CD14-positive monocyte (primary cell): Measurements from ENCODE around the gene BOD1L2. TPM values are rescaled to one million over a fixed set of nuclear protein-coding genes. Genes with fewer than 3 reads are reported as not detected.

Experiments used
- DNase-seq, 3 donors: peaks; one replicate each; pipeline ENCODE4 v3.0.0-alpha.2; 2011 to 2022
- H2AFZ ChIP-seq: 2 replicates; pipeline ENCODE4 v1.6.0; 2012; ENCODE audit warnings: mild to moderate bottlenecking, low read depth, low read length, inconsistent platforms; ENCODE audit not compliant: insufficient read depth, poor library complexity, severe bottlenecking
- H3K27ac ChIP-seq, 2 donors: 1 replicate in 1 of 2; 2 replicates in 1 of 2; pipeline ENCODE4 v1.5.1; 2012 to 2013; ENCODE audit warnings: low read length in 2 of 2, control low read depth in 1 of 2, inconsistent platforms in 1 of 2, low read depth in 1 of 2, mild to moderate bottlenecking in 1 of 2
- H3K27me3 ChIP-seq, 2 donors: one replicate each; pipeline versions ENCODE4 v1.6.0 to v1.6.1; 2011 to 2013; ENCODE audit warnings: low read length in 2 of 2; ENCODE audit not compliant: control insufficient read depth in 2 of 2, insufficient read depth in 2 of 2
- H3K36me3 ChIP-seq, 2 donors: replicated peaks in 1 of 2; 1 replicate in 1 of 2; 2 replicates in 1 of 2; pipeline versions ENCODE4 v1.5.1 to v1.6.1; 2012 to 2013; ENCODE audit warnings: low read length in 2 of 2, control low read depth in 1 of 2, inconsistent platforms in 1 of 2, mild to moderate bottlenecking in 1 of 2; ENCODE audit not compliant: insufficient read depth in 2 of 2, control insufficient read depth in 1 of 2
- H3K4me1 ChIP-seq, 2 donors: 1 replicate in 1 of 2; 2 replicates in 1 of 2; pipeline versions ENCODE4 v1.5.1 to v1.6.1; 2012 to 2013; ENCODE audit warnings: low read length in 2 of 2, control low read depth in 1 of 2, inconsistent platforms in 1 of 2, mild to moderate bottlenecking in 1 of 2, moderate library complexity in 1 of 2; ENCODE audit not compliant: insufficient read depth in 2 of 2, control insufficient read depth in 1 of 2
- H3K4me2 ChIP-seq: replicated peaks from 2 replicates; pipeline ENCODE3; 2012; ENCODE audit warnings: low read length, moderate library complexity, mild to moderate bottlenecking; ENCODE audit not compliant: poor library complexity, severe bottlenecking; ENCODE audit errors: extremely low read depth
- H3K4me3 ChIP-seq, 3 experiments: fragments of 200-600 bp in 1 of 3; sonication (generic) in 1 of 3; replicated peaks in 1 of 3; 1 replicate in 2 of 3; 2 replicates in 1 of 3; pipeline ENCODE4 v1.5.1; 2011 to 2013; ENCODE audit warnings: low read length in 3 of 3, mild to moderate bottlenecking in 3 of 3, control low read depth in 2 of 3, low read depth in 2 of 3, inconsistent platforms in 1 of 3, moderate library complexity in 1 of 3
- H3K79me2 ChIP-seq: 2 replicates; pipeline ENCODE4 v1.6.0; 2012; ENCODE audit warnings: mild to moderate bottlenecking, control low read depth, inconsistent platforms, low read length, moderate library complexity; ENCODE audit not compliant: insufficient read depth
- H3K9ac ChIP-seq: 2 replicates; pipeline ENCODE4 v1.6.0; 2017; ENCODE audit warnings: low read length, mild to moderate bottlenecking; ENCODE audit not compliant: insufficient read depth, poor library complexity, severe bottlenecking
- H3K9me3 ChIP-seq, 2 donors: replicated peaks in 1 of 2; 1 replicate in 1 of 2; 2 replicates in 1 of 2; pipeline versions ENCODE4 v1.5.1 to v1.6.1; 2012 to 2013; ENCODE audit warnings: low read length in 2 of 2, control low read depth in 1 of 2; ENCODE audit not compliant: control insufficient read depth in 1 of 2, insufficient read depth in 1 of 2
- H4K20me1 ChIP-seq: 2 replicates; pipeline ENCODE4 v1.6.0; 2012; ENCODE audit warnings: mild to moderate bottlenecking, low read length, control low read depth, moderate library complexity; ENCODE audit not compliant: insufficient read depth
- H3K27ac Mint-ChIP-seq, 7 donors: one replicate each; pipeline ENCODE4 v1.8.0; 2020; ENCODE audit warnings: mild to moderate bottlenecking in 7 of 7, mixed read lengths in 7 of 7, moderate library complexity in 6 of 7, inconsistent platforms in 2 of 7
- H3K27me3 Mint-ChIP-seq, 3 donors: one replicate each; pipeline ENCODE4 v1.8.0; 2021 to 2022; ENCODE audit warnings: low read depth in 3 of 3, mild to moderate bottlenecking in 3 of 3, mixed read lengths in 3 of 3, moderate library complexity in 3 of 3, inconsistent platforms in 1 of 3
- H3K36me3 Mint-ChIP-seq, 2 donors: one replicate each; pipeline ENCODE4 v1.8.0; 2020; ENCODE audit warnings: mixed read lengths in 2 of 2, inconsistent platforms in 1 of 2, mild to moderate bottlenecking in 1 of 2
- H3K4me1 Mint-ChIP-seq: one replicate; pipeline ENCODE4 v1.8.0; 2020; ENCODE audit warnings: mild to moderate bottlenecking, mixed read lengths
- H3K4me3 Mint-ChIP-seq, 2 donors: one replicate each; pipeline ENCODE4 v1.8.0; 2020; ENCODE audit warnings: mild to moderate bottlenecking in 2 of 2, mixed read lengths in 2 of 2, moderate library complexity in 1 of 2
- H3K9me3 Mint-ChIP-seq, 7 donors: one replicate each; pipeline ENCODE4 v1.8.0; 2020 to 2022; ENCODE audit warnings: mixed read lengths in 7 of 7, mild to moderate bottlenecking in 6 of 7, moderate library complexity in 6 of 7, inconsistent platforms in 2 of 7
- WGBS: methylation state at CpG from one replicate; pipeline ENCODE4 v1.1.5; 2013; ENCODE audit warnings: missing lambda C conversion rate; ENCODE audit not compliant: insufficient coverage; 5-methylcytosine and 5-hydroxymethylcytosine counted together
- intact Hi-C, 2 donors: fragments of 100-400 bp; cut with micrococcal nuclease; formaldehyde crosslinking; loops; one replicate each; pipeline versions ENCODE4 v1.15.0 to v1.15.1; 2023
- polyA plus RNA-seq, 3 donors: library from polyadenylated mRNA; depleted of rRNA in 1 of 3; unstranded in 2 of 3; stranded (reverse) in 1 of 3; fragments of 300-500 nt in 2 of 3; fragments of >200 nt in 1 of 3; fragmentation: Illumina TruSeq in 2 of 3; gene quantifications; 1 replicate in 2 of 3; 2 replicates in 1 of 3; pipeline ENCODE4 v1.2.3, GENCODE V29; 2012 to 2021
- TF ChIP-seq, protein P1 (sequence below): fragments of 200-600 bp; IDR thresholded peaks from one replicate; pipeline ENCODE4 v1.8.0; 2022; ENCODE audit warnings: antibody characterized with exemption, mild to moderate bottlenecking

BOD1L2 gene
- polyA plus RNA-seq, 3 donors, result not detected

DNA sequence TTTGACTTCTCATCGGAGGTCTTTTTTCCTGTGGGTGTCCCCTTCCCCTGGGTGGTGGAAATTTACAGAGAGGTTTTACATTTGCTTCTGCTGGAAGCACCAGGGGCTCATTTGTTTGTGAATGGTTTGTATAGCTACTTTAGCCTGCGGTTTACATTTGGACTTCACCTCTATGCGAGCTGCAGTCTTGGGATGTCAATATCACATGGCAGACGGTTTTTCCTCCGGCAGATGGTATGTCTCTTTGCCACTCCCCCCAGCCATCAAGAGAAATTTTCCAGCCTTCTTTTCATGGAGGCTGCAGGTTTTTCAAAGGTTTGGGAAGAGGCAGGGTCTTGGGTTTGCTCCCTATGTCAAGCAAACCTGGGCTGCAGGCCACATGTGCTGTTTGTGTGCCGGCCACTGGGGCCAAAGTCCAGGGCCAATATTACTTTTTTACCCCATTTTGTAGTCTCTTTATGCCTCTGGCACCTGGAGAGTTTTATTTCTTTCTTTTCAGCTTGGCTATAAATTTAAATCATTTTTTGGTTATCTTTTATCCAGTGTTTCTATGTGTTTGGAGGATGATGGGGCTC, 23.9 kb upstream of the BOD1L2 start:
- intact Hi-C loops, result no loop called here
- H3K9me3 Mint-ChIP-seq, result peaks cover 0 to 5% (median 0%) of the 10 kb centered on the region in 7 donors
- H4K20me1 ChIP-seq, result no peaks in the 10 kb centered on the region
- H3K27me3 ChIP-seq, result peaks cover 22 to 39% of the 10 kb centered on the region in 2 donors
- H3K36me3 ChIP-seq, result no peaks in the 10 kb centered on the region
- WGBS, result 80% methylated on average over 1 of the region's 6 CpGs
- no peaks in the 10 kb centered on the region for H3K36me3 Mint-ChIP-seq
- no peak overlapping the region for H3K4me3 ChIP-seq
- H3K9me3 ChIP-seq, result no peaks in the 10 kb centered on the region
- H3K79me2 ChIP-seq, result no peaks in the 10 kb centered on the region
- H3K4me1 ChIP-seq, result no peaks in the 10 kb centered on the region
- no peak overlapping the region for H3K9ac ChIP-seq
- no peak overlapping the region for H3K4me2 ChIP-seq
- no peak overlapping the region for H2AFZ ChIP-seq
- no peak for DNase-seq
- peaks cover 27 to 47% (median 27%) of the 10 kb centered on the region in 3 donors for H3K27me3 Mint-ChIP-seq
- no peak overlapping the region for H3K27ac Mint-ChIP-seq
- TF ChIP-seq, protein P1, sequence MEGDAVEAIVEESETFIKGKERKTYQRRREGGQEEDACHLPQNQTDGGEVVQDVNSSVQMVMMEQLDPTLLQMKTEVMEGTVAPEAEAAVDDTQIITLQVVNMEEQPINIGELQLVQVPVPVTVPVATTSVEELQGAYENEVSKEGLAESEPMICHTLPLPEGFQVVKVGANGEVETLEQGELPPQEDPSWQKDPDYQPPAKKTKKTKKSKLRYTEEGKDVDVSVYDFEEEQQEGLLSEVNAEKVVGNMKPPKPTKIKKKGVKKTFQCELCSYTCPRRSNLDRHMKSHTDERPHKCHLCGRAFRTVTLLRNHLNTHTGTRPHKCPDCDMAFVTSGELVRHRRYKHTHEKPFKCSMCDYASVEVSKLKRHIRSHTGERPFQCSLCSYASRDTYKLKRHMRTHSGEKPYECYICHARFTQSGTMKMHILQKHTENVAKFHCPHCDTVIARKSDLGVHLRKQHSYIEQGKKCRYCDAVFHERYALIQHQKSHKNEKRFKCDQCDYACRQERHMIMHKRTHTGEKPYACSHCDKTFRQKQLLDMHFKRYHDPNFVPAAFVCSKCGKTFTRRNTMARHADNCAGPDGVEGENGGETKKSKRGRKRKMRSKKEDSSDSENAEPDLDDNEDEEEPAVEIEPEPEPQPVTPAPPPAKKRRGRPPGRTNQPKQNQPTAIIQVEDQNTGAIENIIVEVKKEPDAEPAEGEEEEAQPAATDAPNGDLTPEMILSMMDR, result no peak
- H3K27ac ChIP-seq, result no peak overlapping the region
- H3K4me3 Mint-ChIP-seq, result no peak overlapping the region
- peaks cover 2% of the 10 kb centered on the region for H3K4me1 Mint-ChIP-seq

DNA sequence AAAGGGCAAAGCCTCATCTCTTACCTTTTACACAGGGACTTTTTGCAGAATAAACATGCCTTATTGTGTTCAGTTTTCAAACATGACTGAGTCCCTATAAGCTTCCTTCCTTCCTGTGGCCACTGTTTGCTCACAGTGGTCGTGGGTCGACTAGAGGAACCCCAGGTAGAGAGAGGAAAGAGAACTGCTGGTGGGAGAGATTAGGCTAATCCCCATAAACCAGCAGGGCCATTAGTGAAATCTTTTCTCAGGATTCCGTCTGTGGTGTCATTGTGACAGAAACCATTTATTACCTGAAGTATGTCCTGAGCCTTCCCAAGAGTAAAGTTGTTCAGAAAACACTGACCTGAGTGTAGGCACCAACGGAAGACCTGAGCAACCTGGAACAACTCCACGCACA, 21.3 kb upstream of the BOD1L2 start:
- no peak overlapping the region for H3K9ac ChIP-seq
- no peaks in the 10 kb centered on the region for H4K20me1 ChIP-seq
- peaks cover 0 to 5% (median 0%) of the 10 kb centered on the region in 7 donors for H3K9me3 Mint-ChIP-seq
- H3K4me3 Mint-ChIP-seq, result no peak overlapping the region
- no peaks in the 10 kb centered on the region for H3K9me3 ChIP-seq
- no peak overlapping the region for H2AFZ ChIP-seq
- TF ChIP-seq, protein P1, result no peak
- H3K4me1 ChIP-seq, result no peaks in the 10 kb centered on the region
- peaks cover 2% of the 10 kb centered on the region for H3K4me1 Mint-ChIP-seq
- no peak overlapping the region for H3K27ac Mint-ChIP-seq
- H3K36me3 ChIP-seq, result no peaks in the 10 kb centered on the region
- no peak overlapping the region for H3K4me3 ChIP-seq
- DNase-seq, result no peak
- H3K36me3 Mint-ChIP-seq, result no peaks in the 10 kb centered on the region
- no peaks in the 10 kb centered on the region for H3K79me2 ChIP-seq
- no peak overlapping the region for H3K27ac ChIP-seq
- H3K27me3 Mint-ChIP-seq, result peaks cover 19 to 42% (median 22%) of the 10 kb centered on the region in 3 donors
- H3K27me3 ChIP-seq, result peaks cover 23 to 33% of the 10 kb centered on the region in 2 donors
- intact Hi-C loops, result no loop called here
- WGBS, result 28% methylated on average over 2 of the region's 5 CpGs
- no peak overlapping the region for H3K4me2 ChIP-seq
